ENCODE results near the gene FKBP2.

DNA sequence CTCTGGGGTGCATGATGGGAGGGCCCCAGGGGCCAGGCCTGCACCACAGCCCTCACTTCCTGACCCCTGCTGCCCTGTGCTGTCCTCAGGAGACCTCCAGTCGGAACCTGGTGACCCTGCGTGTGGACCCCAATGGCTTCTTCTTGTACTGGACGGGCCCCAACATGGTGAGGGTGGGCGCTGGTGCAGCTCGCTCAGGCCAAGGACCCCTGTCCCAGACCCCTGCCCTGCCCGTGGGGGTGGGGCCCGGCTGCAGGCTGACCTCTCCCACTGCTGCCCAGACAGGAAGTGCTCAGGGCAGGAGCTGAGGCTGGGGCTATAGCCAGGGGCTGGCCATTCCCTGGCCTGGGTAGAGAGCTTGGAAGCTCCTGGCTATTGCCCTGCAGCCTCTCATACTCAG is 13.4 kb downstream of the FKBP2 start:
- TF ChIP-seq, protein P1, sequence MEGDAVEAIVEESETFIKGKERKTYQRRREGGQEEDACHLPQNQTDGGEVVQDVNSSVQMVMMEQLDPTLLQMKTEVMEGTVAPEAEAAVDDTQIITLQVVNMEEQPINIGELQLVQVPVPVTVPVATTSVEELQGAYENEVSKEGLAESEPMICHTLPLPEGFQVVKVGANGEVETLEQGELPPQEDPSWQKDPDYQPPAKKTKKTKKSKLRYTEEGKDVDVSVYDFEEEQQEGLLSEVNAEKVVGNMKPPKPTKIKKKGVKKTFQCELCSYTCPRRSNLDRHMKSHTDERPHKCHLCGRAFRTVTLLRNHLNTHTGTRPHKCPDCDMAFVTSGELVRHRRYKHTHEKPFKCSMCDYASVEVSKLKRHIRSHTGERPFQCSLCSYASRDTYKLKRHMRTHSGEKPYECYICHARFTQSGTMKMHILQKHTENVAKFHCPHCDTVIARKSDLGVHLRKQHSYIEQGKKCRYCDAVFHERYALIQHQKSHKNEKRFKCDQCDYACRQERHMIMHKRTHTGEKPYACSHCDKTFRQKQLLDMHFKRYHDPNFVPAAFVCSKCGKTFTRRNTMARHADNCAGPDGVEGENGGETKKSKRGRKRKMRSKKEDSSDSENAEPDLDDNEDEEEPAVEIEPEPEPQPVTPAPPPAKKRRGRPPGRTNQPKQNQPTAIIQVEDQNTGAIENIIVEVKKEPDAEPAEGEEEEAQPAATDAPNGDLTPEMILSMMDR (conservative IDR thresholded peaks at IDR 0.05): no peak
- TF ChIP-seq ZFX (IDR thresholded peaks at IDR 0.05): no peak
